Liver (tissue), 9 donors: ENCODE results near the gene CELF5. TPM values are rescaled to one million over a fixed set of nuclear protein-coding genes. Genes with fewer than 3 reads are reported as not detected.

ENCODE experiments used
- DNase-seq: peaks from one replicate; pipeline ENCODE4 v3.0.0-alpha.2; 2017; ENCODE audit warnings: low spot score
- H3K27ac ChIP-seq, 2 donors: one replicate each; pipeline ENCODE4 v1.7.0; 2013; ENCODE audit warnings: inconsistent platforms in 2 of 2, low read length in 2 of 2, control low read depth in 1 of 2, low read depth in 1 of 2, mild to moderate bottlenecking in 1 of 2
- H3K27me3 ChIP-seq, 4 donors: one replicate each; pipeline versions ENCODE4 v1.6.1 to v1.7.0; 2013; ENCODE audit warnings: low read length in 3 of 4, inconsistent platforms in 1 of 4, mild to moderate bottlenecking in 1 of 4, moderate library complexity in 1 of 4; ENCODE audit not compliant: control insufficient read depth in 4 of 4, insufficient read depth in 4 of 4
- H3K36me3 ChIP-seq, 4 donors: one replicate each; pipeline versions ENCODE4 v1.6.1 to v1.7.0; 2013; ENCODE audit warnings: low read length in 3 of 4, mild to moderate bottlenecking in 3 of 4, low read depth in 1 of 4, moderate library complexity in 1 of 4; ENCODE audit not compliant: control insufficient read depth in 4 of 4, insufficient read depth in 3 of 4
- H3K4me1 ChIP-seq, 4 donors: one replicate each; pipeline versions ENCODE4 v1.6.1 to v1.7.0; 2013; ENCODE audit warnings: low read length in 3 of 4, mild to moderate bottlenecking in 3 of 4, moderate library complexity in 1 of 4; ENCODE audit not compliant: control insufficient read depth in 4 of 4, insufficient read depth in 4 of 4
- H3K4me3 ChIP-seq, 3 donors: one replicate each; pipeline versions ENCODE4 v1.6.1 to v1.7.0; 2013; ENCODE audit warnings: low read length in 3 of 3, control low read depth in 1 of 3, low read depth in 1 of 3, mild to moderate bottlenecking in 1 of 3
- H3K9ac ChIP-seq, 2 donors: one replicate each; pipeline ENCODE4 v1.7.0; 2013; ENCODE audit warnings: low read length in 2 of 2, mild to moderate bottlenecking in 2 of 2, moderate library complexity in 2 of 2, control low read depth in 1 of 2, low read depth in 1 of 2
- H3K9me3 ChIP-seq, 4 donors: one replicate each; pipeline versions ENCODE4 v1.6.1 to v1.7.0; 2013; ENCODE audit warnings: low read length in 3 of 4; ENCODE audit not compliant: control insufficient read depth in 4 of 4
- CTCF ChIP-seq: fragments of 150-350 bp; IDR thresholded peaks from 2 replicates; pipeline ENCODE4 v1.5.1; 2017; ENCODE audit warnings: improper control_type of control experiment, low read depth, low read length; ENCODE audit not compliant: missing input control
- FOXA2 ChIP-seq: IDR thresholded peaks from 2 replicates; pipeline ENCODE4 v1.6.1; 2016; ENCODE audit warnings: antibody characterized with exemption
- GABPA ChIP-seq, 2 donors: IDR thresholded peaks in 1 of 2; conservative IDR thresholded peaks in 1 of 2; 2 replicates each; pipeline ENCODE4 v1.6.1; 2016; ENCODE audit warnings: antibody characterized with exemption in 2 of 2, mild to moderate bottlenecking in 1 of 2, moderate library complexity in 1 of 2
- HNF4A ChIP-seq, 2 donors: conservative IDR thresholded peaks; 2 replicates each; pipeline ENCODE4 v1.6.1; 2016; ENCODE audit warnings: antibody characterized with exemption in 2 of 2, mild to moderate bottlenecking in 2 of 2
- HNF4G ChIP-seq: IDR thresholded peaks from 2 replicates; pipeline ENCODE4 v1.6.1; 2016; ENCODE audit warnings: antibody characterized with exemption
- JUND ChIP-seq, 2 donors: IDR thresholded peaks; 2 replicates each; pipeline ENCODE4 v1.6.1; 2016; ENCODE audit warnings: antibody characterized with exemption in 2 of 2
- MAX ChIP-seq: IDR thresholded peaks from 2 replicates; pipeline ENCODE4 v1.6.1; 2016; ENCODE audit warnings: antibody characterized with exemption
- RAD21 ChIP-seq, 2 donors: IDR thresholded peaks; 2 replicates each; pipeline ENCODE4 v1.6.1; 2016; ENCODE audit warnings: antibody characterized with exemption in 2 of 2, mild to moderate bottlenecking in 2 of 2
- RXRA ChIP-seq, 2 donors: IDR thresholded peaks; 2 replicates each; pipeline ENCODE4 v1.6.1; 2017 to 2018; ENCODE audit warnings: antibody characterized with exemption in 2 of 2, mild to moderate bottlenecking in 1 of 2
- SP1 ChIP-seq: IDR thresholded peaks from 2 replicates; pipeline ENCODE4 v1.6.1; 2018; ENCODE audit warnings: antibody characterized with exemption, mild to moderate bottlenecking
- TAF1 ChIP-seq: conservative IDR thresholded peaks from 2 replicates; pipeline ENCODE4 v1.6.1; 2016; ENCODE audit warnings: antibody characterized with exemption, mild to moderate bottlenecking
- YY1 ChIP-seq: IDR thresholded peaks from 2 replicates; pipeline ENCODE4 v1.6.1; 2016; ENCODE audit warnings: antibody characterized with exemption, mild to moderate bottlenecking
- ZBTB33 ChIP-seq: IDR thresholded peaks from 2 replicates; pipeline ENCODE4 v1.6.1; 2016; ENCODE audit warnings: antibody characterized with exemption
- WGBS: extraction: QIAGEN DNeasy Blood & Tissue Kit; methylation state at CpG from one replicate; pipeline ENCODE4 v1.1.7; 2013; 5-methylcytosine and 5-hydroxymethylcytosine counted together
- polyA plus RNA-seq, 2 donors: library from polyadenylated mRNA; stranded (reverse) in 1 of 2; unstranded in 1 of 2; fragments of 200-250 nt in 1 of 2; fragments of >200 nt in 1 of 2; fragmentation: Nextera tagmentation in 1 of 2; extraction: Ambion mirVana in 1 of 2; gene quantifications; one replicate each; pipeline versions ENCODE4 v1.2.1 to v1.2.3, GENCODE V29; 2013 to 2015
- total RNA-seq, 2 donors: library from RNA; depleted of rRNA; stranded (reverse); fragments of >200 nt; gene quantifications; one replicate each; pipeline ENCODE4 v1.2.3, GENCODE V29; 2014
- donor health status: healthy.
- donor health status: healthy.
- donor health status: healthy.
- donor health status: healthy.
- donor health status: healthy.

Gene CELF5
- total and polyA plus RNA-seq, 4 donors: 0.06 to 0.50 (median 0.26) TPM

GRCh38 chr19:3274942-3275582, 50.6 kb downstream of the CELF5 start:
- no peak overlapping the region for H3K9ac ChIP-seq

GRCh38 chr19:3275583-3276340, 51.3 kb downstream of the CELF5 start:
- H3K27ac ChIP-seq: no peak overlapping the region
- H3K4me3 ChIP-seq: peak overlapping the region in 1 of 3 donors; percentile 44
- WGBS: 3% methylated on average over 45 of the region's 45 CpGs
- no peak for TF ChIP-seq CTCF
- TF ChIP-seq FOXA2: no peak
- TF ChIP-seq TAF1: no peak
- no peak for TF ChIP-seq GABPA (IDR thresholded peaks at IDR 0.05 in 1 of 2, conservative IDR thresholded peaks at IDR 0.05 in 1 of 2)
- no peak for TF ChIP-seq RXRA (IDR thresholded peaks at IDR 0.05)
- TF ChIP-seq RAD21 (IDR thresholded peaks at IDR 0.05): no peak
- no peak for TF ChIP-seq YY1
- no peaks in the 10 kb centered on the region for H3K36me3 ChIP-seq
- no peak overlapping the region for H3K9ac ChIP-seq
- peaks cover 0 to 3% (median 1%) of the 10 kb centered on the region in 4 donors for H3K27me3 ChIP-seq
- peaks cover 0 to 3% (median 3%) of the 10 kb centered on the region in 4 donors for H3K9me3 ChIP-seq
- DNase-seq: peak; percentile 74
- peaks cover 0 to 3% (median 3%) of the 10 kb centered on the region in 4 donors for H3K4me1 ChIP-seq

More at GRCh38 chr19:3274942-3275582, 50.6 kb downstream of the CELF5 start:
- H3K27ac ChIP-seq: no peak overlapping the region
- no peaks in the 10 kb centered on the region for H3K36me3 ChIP-seq
- H3K27me3 ChIP-seq: peaks cover 0 to 3% (median 1%) of the 10 kb centered on the region in 4 donors
- 16% methylated on average over 19 of the region's 19 CpGs for WGBS
- TF ChIP-seq SP1: no peak
- TF ChIP-seq YY1: no peak
- no peak for TF ChIP-seq HNF4A (conservative IDR thresholded peaks at IDR 0.05)
- TF ChIP-seq JUND (IDR thresholded peaks at IDR 0.05): no peak
- TF ChIP-seq ZBTB33: no peak
- TF ChIP-seq MAX: no peak
- no peak for TF ChIP-seq RXRA (IDR thresholded peaks at IDR 0.05)
- TF ChIP-seq GABPA (IDR thresholded peaks at IDR 0.05 in 1 of 2, conservative IDR thresholded peaks at IDR 0.05 in 1 of 2): no peak
- TF ChIP-seq HNF4G: no peak
- no peak for TF ChIP-seq RAD21 (IDR thresholded peaks at IDR 0.05)
- TF ChIP-seq CTCF: no peak
- peak overlapping the region in 1 of 3 donors; percentile 44 for H3K4me3 ChIP-seq
- no peak for DNase-seq
- peaks cover 0 to 3% (median 3%) of the 10 kb centered on the region in 4 donors for H3K4me1 ChIP-seq
- peaks cover 0 to 3% (median 3%) of the 10 kb centered on the region in 4 donors for H3K9me3 ChIP-seq
